GM12801 (cell line): ENCODE data around the gene MT3.

Experiments
- TF ChIP-seq, protein P1 (sequence below): IDR thresholded peaks from one replicate; pipeline ENCODE4 v1.5.1; 2011; ENCODE audit warnings: control low read depth; ENCODE audit not compliant: insufficient read length; ENCODE audit errors: extremely low read depth

The MT3 gene

DNA sequence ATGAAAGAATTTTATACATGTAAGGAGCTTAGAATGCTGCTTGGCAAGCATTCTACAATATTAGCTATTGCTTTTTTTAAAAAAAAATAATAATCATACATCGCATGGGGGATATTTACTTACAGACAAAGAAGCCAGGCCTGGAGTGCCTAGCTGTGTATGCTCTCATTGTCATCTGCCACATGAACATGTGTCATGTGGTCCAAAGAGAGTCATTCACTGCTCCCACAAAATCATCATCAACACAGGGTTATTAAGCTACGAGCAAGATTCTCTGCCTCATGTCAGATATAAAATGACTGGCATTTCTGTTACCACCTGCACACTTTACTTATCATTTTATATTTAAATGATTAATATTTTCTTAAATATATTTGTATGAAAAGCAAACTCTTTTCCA, 34.3 kb downstream of the MT3 start:
- TF ChIP-seq, protein P1, sequence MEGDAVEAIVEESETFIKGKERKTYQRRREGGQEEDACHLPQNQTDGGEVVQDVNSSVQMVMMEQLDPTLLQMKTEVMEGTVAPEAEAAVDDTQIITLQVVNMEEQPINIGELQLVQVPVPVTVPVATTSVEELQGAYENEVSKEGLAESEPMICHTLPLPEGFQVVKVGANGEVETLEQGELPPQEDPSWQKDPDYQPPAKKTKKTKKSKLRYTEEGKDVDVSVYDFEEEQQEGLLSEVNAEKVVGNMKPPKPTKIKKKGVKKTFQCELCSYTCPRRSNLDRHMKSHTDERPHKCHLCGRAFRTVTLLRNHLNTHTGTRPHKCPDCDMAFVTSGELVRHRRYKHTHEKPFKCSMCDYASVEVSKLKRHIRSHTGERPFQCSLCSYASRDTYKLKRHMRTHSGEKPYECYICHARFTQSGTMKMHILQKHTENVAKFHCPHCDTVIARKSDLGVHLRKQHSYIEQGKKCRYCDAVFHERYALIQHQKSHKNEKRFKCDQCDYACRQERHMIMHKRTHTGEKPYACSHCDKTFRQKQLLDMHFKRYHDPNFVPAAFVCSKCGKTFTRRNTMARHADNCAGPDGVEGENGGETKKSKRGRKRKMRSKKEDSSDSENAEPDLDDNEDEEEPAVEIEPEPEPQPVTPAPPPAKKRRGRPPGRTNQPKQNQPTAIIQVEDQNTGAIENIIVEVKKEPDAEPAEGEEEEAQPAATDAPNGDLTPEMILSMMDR, result no peak

GRCh38 chr16:56625140-56625942, 36.0 kb downstream of the MT3 start, which contains the start of gene MT1E:
Gene MT1E (plus strand): TSS chr16:56625781. CDS start chr16:56625852, 71 bp downstream.
- TF ChIP-seq, protein P1, result no peak

DNA sequence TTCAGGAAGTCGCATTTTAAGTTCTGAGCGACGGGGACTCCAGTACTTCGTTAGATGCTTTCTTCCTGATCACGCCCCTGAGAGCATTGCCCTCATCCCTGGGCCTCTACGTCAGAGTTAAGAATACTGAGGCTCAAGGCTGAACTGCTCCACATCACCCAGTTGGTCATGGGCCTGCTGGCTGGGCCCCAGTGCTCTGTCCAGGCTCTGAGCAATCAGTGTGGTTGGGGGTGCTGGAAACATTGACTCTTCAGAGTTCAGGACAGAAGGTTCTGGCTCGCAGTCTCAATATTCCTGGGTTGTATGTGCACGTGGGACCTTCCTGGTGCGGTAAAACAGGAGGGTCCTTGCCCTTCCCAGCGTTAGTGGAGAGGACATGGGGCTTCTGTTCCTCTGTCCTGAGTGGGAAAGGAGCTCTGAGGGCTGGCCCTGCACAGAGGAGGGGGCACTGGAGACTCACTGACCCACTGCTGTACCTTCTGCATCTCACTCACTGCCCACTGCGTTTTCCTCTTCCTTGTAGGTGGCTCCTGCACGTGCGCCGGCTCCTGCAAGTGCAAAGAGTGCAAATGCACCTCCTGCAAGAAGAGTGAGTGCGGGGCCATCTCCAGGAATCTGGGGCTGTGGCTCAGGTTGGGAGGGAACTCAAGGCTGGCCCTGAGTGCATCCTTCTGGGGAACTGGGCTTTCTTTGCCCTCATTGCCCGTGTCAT, 36.8 kb downstream of the MT3 start:
- TF ChIP-seq, protein P1, result no peak

GRCh38 chr16:56626685-56627084, 37.4 kb downstream of the MT3 start:
- TF ChIP-seq, protein P1, result no peak

- TF ChIP-seq, protein P1, result no peak
Measured at GRCh38 chr16:56628486-56629350, 39.4 kb downstream of the MT3 start.

DNA sequence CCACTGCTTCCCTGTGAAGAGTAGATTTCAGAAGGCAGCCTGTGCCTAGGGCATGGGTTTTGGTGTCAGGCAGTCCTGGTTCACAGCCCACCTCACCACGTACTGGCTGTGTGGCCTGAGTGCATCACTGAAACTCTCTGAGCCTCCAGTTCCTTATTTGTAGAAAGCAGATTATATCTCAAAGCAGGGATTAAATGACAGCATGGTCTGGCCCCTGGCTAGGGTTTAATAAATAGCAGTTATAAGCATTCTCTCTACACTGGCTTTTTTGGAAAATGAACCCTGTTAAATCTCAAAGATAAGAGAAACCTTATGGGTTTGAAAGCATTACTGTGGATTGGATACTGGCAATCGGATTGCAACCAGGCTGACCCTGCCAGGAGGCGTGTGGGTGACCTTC, 40.2 kb downstream of the MT3 start:
- TF ChIP-seq, protein P1, result no peak

DNA sequence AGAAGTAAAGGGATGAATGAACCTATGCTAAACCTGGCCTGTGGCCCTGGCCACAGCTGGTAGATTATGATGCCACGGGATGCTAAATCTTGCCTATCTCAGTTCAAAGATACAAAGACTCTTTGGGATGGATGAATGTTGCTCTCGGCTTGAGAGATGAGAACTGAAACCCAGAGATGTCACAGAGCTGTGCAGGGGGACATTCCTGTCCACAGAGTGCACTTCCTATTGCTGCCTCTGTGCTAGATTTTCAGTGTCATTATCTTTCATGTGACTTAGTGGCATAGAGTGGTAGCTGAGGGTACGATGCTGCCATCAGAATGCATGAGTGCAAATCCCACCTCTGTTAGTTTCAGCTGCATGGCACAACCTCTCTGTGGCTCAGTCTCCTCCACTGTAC, 40.8 kb downstream of the MT3 start:
- TF ChIP-seq, protein P1, result no peak
